ENCODE data around the gene TMCC1. TPM values are rescaled to one million over a fixed set of nuclear protein-coding genes. Genes with fewer than 3 reads are reported as not detected.

Gene TMCC1
- total and polyA plus RNA-seq, 11 donors = 9.6 to 38.3 (median 22.6) TPM

GRCh38 chr3:129768728-129769127, 124.8 kb downstream of the TMCC1 start:
- peaks cover 0 to 14% (median 0%) of the 10 kb centered on the region in 12 donors for H3K4me1 ChIP-seq
- H3K27me3 ChIP-seq = no peaks in the 10 kb centered on the region
- no peaks in the 10 kb centered on the region for H3K9me3 ChIP-seq
- TF ChIP-seq CTCF (IDR thresholded peaks at IDR 0.05) = no peak
- TF ChIP-seq POLR2A (IDR thresholded peaks at IDR 0.05) = no peak
- ATAC-seq (no peak), DNase-seq (no peak)
- H3K27ac ChIP-seq = no peak overlapping the region
- 51 to 77% (median 61%) methylated on average over 1 of the region's 1 CpG for WGBS, 4 donors
- peaks cover 0 to 6% (median 0%) of the 10 kb centered on the region in 9 donors for H3K36me3 ChIP-seq
- intact Hi-C loops (cut with DNase I) = no loop called here
- no peak overlapping the region for H3K4me3 ChIP-seq

GRCh38 chr3:129766135-129766534, 127.4 kb downstream of the TMCC1 start:
- TF ChIP-seq CTCF (IDR thresholded peaks at IDR 0.05) = no peak
- H3K4me1 ChIP-seq = peaks cover 0 to 14% (median 0%) of the 10 kb centered on the region in 12 donors
- ATAC-seq (no peak), DNase-seq (no peak)
- no peaks in the 10 kb centered on the region for H3K9me3 ChIP-seq
- no peak overlapping the region for H3K4me3 ChIP-seq
- intact Hi-C loops (cut with DNase I) = no loop called here
- WGBS, 4 donors = 69 to 76% (median 72%) methylated on average over 2 of the region's 2 CpGs
- H3K36me3 ChIP-seq = peaks cover 0 to 6% (median 0%) of the 10 kb centered on the region in 9 donors
- no peak overlapping the region for H3K27ac ChIP-seq
- H3K27me3 ChIP-seq = no peaks in the 10 kb centered on the region

- ATAC-seq = no peak
- DNase-seq = no peak
- Histone ChIP-seq H3K27ac (no peak overlapping the region), H3K27me3 (no peaks in the 10 kb centered on the region), H3K36me3 (no peaks in the 10 kb centered on the region), H3K4me3 (no peak overlapping the region), H3K4me1 (peaks cover 0 to 13% (median 0%) of the 10 kb centered on the region in 12 donors), H3K9me3 (no peaks in the 10 kb centered on the region)
- TF ChIP-seq POLR2A (IDR thresholded peaks at IDR 0.05) = no peak
- no peak for TF ChIP-seq CTCF (IDR thresholded peaks at IDR 0.05)
- intact Hi-C loops (cut with DNase I) = no loop called here
These were observed 129.4 kb downstream of the TMCC1 start for GRCh38 chr3:129764090-129764489.

- Histone ChIP-seq H3K4me1 (peaks cover 0 to 9% (median 0%) of the 10 kb centered on the region in 12 donors), H3K36me3 (no peaks in the 10 kb centered on the region), H3K9me3 (peaks cover 0 to under 1% (median 0%) of the 10 kb centered on the region in 12 donors), H3K27ac (no peak overlapping the region), H3K4me3 (no peak overlapping the region), H3K27me3 (no peaks in the 10 kb centered on the region)
- intact Hi-C loops (cut with DNase I) = no loop called here
- 53 to 73% (median 64%) methylated on average over 1 of the region's 1 CpG for WGBS, 4 donors
- DNase-seq (no peak), ATAC-seq (no peak)
- TF ChIP-seq POLR2A (IDR thresholded peaks at IDR 0.05) = no peak
These were observed 134.7 kb downstream of the TMCC1 start for GRCh38 chr3:129758785-129759320.

- DNase-seq (no peak), ATAC-seq (no peak)
- Histone ChIP-seq H3K36me3 (no peaks in the 10 kb centered on the region), H3K9me3 (peaks cover 0 to 6% (median 0%) of the 10 kb centered on the region in 12 donors), H3K27ac (peak overlapping the region in 1 of 12 donors; percentile 8), H3K27me3 (no peaks in the 10 kb centered on the region), H3K4me1 (peaks cover 0 to 9% (median 0%) of the 10 kb centered on the region in 12 donors), H3K4me3 (no peak overlapping the region)
- TF ChIP-seq POLR2A (IDR thresholded peaks at IDR 0.05) (no peak), CTCF (IDR thresholded peaks at IDR 0.05) (no peak)
- WGBS, 4 donors = 92 to 98% (median 96%) methylated on average over 2 of the region's 2 CpGs
- intact Hi-C loops (cut with DNase I) = no loop called here
These were observed 135.2 kb downstream of the TMCC1 start for GRCh38 chr3:129758306-129758705.
